HEK293 (cell line): ENCODE data around the gene SLC5A11.

Source experiments
- CTCF ChIA-PET: fragments of 350-600 bp; formaldehyde crosslinking; extraction: SDS; loops from one replicate; lab custom pipeline; 2021; ENCODE audit warnings: antibody characterized with exemption; lab: Yijun Ruan, JAX
- POLR2A ChIA-PET: fragments of 300-600 bp; formaldehyde crosslinking; extraction: SDS; loops from one replicate; lab custom pipeline; 2020; ENCODE audit warnings: antibody characterized with exemption, inconsistent platforms; lab: Yijun Ruan, JAX
- H3K27ac ChIP-seq: fragments of 200-500 bp; sonication (Bioruptor generic); 2 replicates; pipeline ENCODE4 v1.5.1; 2014; ENCODE audit warnings: low read depth, low read length, control low read depth, inconsistent platforms; ENCODE audit errors: extremely low read depth
- H3K36me3 ChIP-seq, 2 experiments: fragments of 200-500 bp in 1 of 2; sonication (Bioruptor generic) in 1 of 2; 1 replicate in 1 of 2; 2 replicates in 1 of 2; pipeline ENCODE4 v1.5.1; 2014 to 2017; ENCODE audit warnings: inconsistent platforms in 2 of 2, low read length in 2 of 2; ENCODE audit not compliant: control insufficient read depth in 2 of 2, insufficient read depth in 1 of 2
- H3K4me1 ChIP-seq: fragments of 200-500 bp; sonication (Bioruptor generic); 2 replicates; pipeline ENCODE4 v1.5.1; 2014; ENCODE audit warnings: mild to moderate bottlenecking, low read length, inconsistent platforms; ENCODE audit not compliant: control insufficient read depth, insufficient read depth
- H3K4me3 ChIP-seq: 2 replicates; pipeline ENCODE4 v1.5.1; 2011; ENCODE audit warnings: low read depth, mild to moderate bottlenecking, control low read depth, low read length, moderate library complexity
- H3K9me3 ChIP-seq: fragments of 200-500 bp; sonication (Bioruptor generic); 2 replicates; pipeline ENCODE4 v1.5.1; 2014; ENCODE audit warnings: low read depth, low read length, inconsistent platforms; ENCODE audit not compliant: control insufficient read depth, insufficient read depth
- GLI4 ChIP-seq: fragments of 450-650 bp; formaldehyde crosslinking; IDR thresholded peaks from 2 replicates; pipeline ENCODE4 v1.5.1; 2016; ENCODE audit warnings: missing biosample characterization, missing genetic modification characterization
- KLF10 ChIP-seq: fragments of 450-650 bp; IDR thresholded peaks from 2 replicates; pipeline ENCODE4 v1.5.1; 2018; ENCODE audit warnings: missing biosample characterization, mild to moderate bottlenecking, missing genetic modification characterization
- MEIS1 ChIP-seq: sonication (generic); formaldehyde crosslinking; IDR thresholded peaks from 2 replicates; pipeline ENCODE4 v1.8.1; 2022; ENCODE audit warnings: missing genetic modification reagents, mild to moderate bottlenecking, borderline replicate concordance
- SETDB1 ChIP-seq: IDR thresholded peaks from one replicate; pipeline ENCODE4 v1.6.1; 2017; ENCODE audit warnings: mild to moderate bottlenecking, low read length, moderate library complexity, mixed read lengths; ENCODE audit not compliant: insufficient read length
- ZBTB1 ChIP-seq: fragments of 450-650 bp; formaldehyde crosslinking; IDR thresholded peaks from 2 replicates; pipeline ENCODE4 v1.5.1; 2016; ENCODE audit warnings: missing biosample characterization, missing genetic modification characterization
- ZNF140 ChIP-seq: fragments of 450-650 bp; formaldehyde crosslinking; IDR thresholded peaks from 2 replicates; pipeline ENCODE4 v1.5.1; 2016; ENCODE audit warnings: missing biosample characterization, missing genetic modification characterization
- ZNF16 ChIP-seq: fragments of 450-650 bp; formaldehyde crosslinking; IDR thresholded peaks from 2 replicates; pipeline ENCODE4 v1.5.1; 2016; ENCODE audit warnings: low read depth, missing biosample characterization, missing genetic modification characterization
- ZNF19 ChIP-seq: fragments of 450-650 bp; formaldehyde crosslinking; IDR thresholded peaks from 2 replicates; pipeline ENCODE4; 2016; ENCODE audit warnings: missing biosample characterization, missing genetic modification characterization, low read depth
- ZNF423 ChIP-seq: fragments of 450-650 bp; formaldehyde crosslinking; IDR thresholded peaks from 2 replicates; pipeline ENCODE4 v1.5.1; 2016; ENCODE audit warnings: missing biosample characterization, missing genetic modification characterization
- ZNF621 ChIP-seq: fragments of 450-650 bp; formaldehyde crosslinking; IDR thresholded peaks from 2 replicates; pipeline ENCODE4 v1.5.1; 2017; ENCODE audit warnings: missing biosample characterization, missing genetic modification characterization
- ZNF639 ChIP-seq: fragments of 450-650 bp; formaldehyde crosslinking; IDR thresholded peaks from 2 replicates; pipeline ENCODE4 v1.5.1; 2016; ENCODE audit warnings: missing biosample characterization, missing genetic modification characterization
- ZNF658 ChIP-seq: fragments of 450-650 bp; formaldehyde crosslinking; IDR thresholded peaks from 2 replicates; pipeline ENCODE4; 2016; ENCODE audit warnings: missing biosample characterization, missing genetic modification characterization
- ZNF660 ChIP-seq: fragments of 450-650 bp; IDR thresholded peaks from 2 replicates; pipeline ENCODE4 v1.5.1; 2018; ENCODE audit warnings: missing biosample characterization, mild to moderate bottlenecking, missing genetic modification characterization
- ZNF670 ChIP-seq: fragments of 450-650 bp; formaldehyde crosslinking; IDR thresholded peaks from 2 replicates; pipeline ENCODE4 v1.5.1; 2016; ENCODE audit warnings: missing biosample characterization, missing genetic modification characterization, low read depth
- ZNF76 ChIP-seq: fragments of 450-650 bp; formaldehyde crosslinking; IDR thresholded peaks from 2 replicates; pipeline ENCODE4; 2016; ENCODE audit warnings: low read depth, missing biosample characterization, missing genetic modification characterization, borderline replicate concordance
- ZSCAN18 ChIP-seq: fragments of 450-650 bp; formaldehyde crosslinking; IDR thresholded peaks from 2 replicates; pipeline ENCODE4 v1.5.1; 2016; ENCODE audit warnings: missing biosample characterization, missing genetic modification characterization
- ZXDB ChIP-seq: fragments of 450-650 bp; formaldehyde crosslinking; IDR thresholded peaks from 2 replicates; pipeline ENCODE4 v1.5.1; 2016; ENCODE audit warnings: missing biosample characterization, missing genetic modification characterization
- TF ChIP-seq, protein P1 (sequence below): fragments of 450-650 bp; formaldehyde crosslinking; IDR thresholded peaks from 2 replicates; pipeline ENCODE4 v1.5.1; 2016; ENCODE audit warnings: missing biosample characterization, missing genetic modification characterization
- TF ChIP-seq, protein P2 (sequence below): fragments of 450-650 bp; formaldehyde crosslinking; IDR thresholded peaks from 2 replicates; pipeline ENCODE4 v1.5.1; 2016; ENCODE audit warnings: missing biosample characterization, missing genetic modification characterization

The SLC5A11 gene

DNA sequence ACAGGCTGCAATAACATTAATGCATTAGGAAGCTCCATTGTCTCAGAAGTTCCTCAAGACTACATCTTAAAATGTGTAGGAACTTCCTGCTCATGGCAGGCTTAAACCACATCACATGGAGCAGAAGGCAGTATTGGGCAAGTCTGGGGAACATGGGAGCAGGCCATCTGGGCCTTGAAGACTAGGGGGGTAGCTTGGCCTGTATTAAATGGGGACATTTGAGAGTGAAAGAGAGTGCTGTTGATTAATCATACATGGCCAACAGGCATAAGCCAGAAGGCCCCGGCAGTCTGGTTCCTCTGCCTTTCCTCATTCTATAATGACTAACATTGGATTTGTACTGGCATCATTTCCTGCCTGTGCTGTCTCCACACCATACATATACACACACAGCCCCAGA, 25.2 kb upstream of the SLC5A11 start (continued):
- TF ChIP-seq ZNF19 (tag by site-specific recombination) (no peak), ZNF670 (tag by site-specific recombination) (no peak), ZNF16 (tag by site-specific recombination) (no peak), ZBTB1 (tag by site-specific recombination) (no peak), KLF10 (tag by site-specific recombination) (no peak), ZSCAN18 (tag by site-specific recombination) (no peak), ZNF658 (tag by site-specific recombination) (no peak), ZNF140 (tag by site-specific recombination) (no peak), MEIS1 (no peak), GLI4 (tag by site-specific recombination) (no peak)
- TF ChIP-seq, all 188 proteins: peak for 0

DNA sequence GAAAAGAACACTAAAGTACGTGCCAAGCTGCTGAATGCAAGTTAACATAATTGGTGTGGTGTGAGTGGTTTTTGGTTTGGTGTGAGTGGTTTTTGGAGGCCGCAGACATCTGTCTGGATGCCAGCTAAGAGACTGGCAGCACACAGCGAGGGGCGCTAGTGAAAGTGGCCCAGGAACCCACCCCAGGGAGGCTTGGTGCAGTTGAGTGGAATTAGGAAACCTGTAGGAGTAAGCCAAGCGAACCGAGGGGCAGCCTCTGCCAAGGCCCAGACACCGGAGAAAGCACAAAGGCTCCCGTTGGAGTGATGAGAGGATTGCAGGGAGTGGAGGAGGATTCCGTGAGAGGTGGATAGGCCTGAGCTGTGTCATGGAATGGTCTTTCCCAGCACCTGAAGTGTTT, 24.6 kb upstream of the SLC5A11 start:
- CTCF ChIA-PET, result interaction anchor here (0.6 kb wide), 1 partner anchor 291 kb away, joined by 3 read pairs; no protein-coding TSS in a partner anchor
- POLR2A ChIA-PET, result no interaction called here
- Histone ChIP-seq H3K4me1 (no peaks in the 10 kb centered on the region), H3K27ac (no peak overlapping the region), H3K36me3 (peaks cover 13 to 93% of the 10 kb centered on the region in 2 experiments), H3K4me3 (no peak overlapping the region), H3K9me3 (no peaks in the 10 kb centered on the region)
- TF ChIP-seq ZNF621 (tag by site-specific recombination), result no peak
- TF ChIP-seq ZNF76 (tag by site-specific recombination), result no peak
- TF ChIP-seq, protein P1, sequence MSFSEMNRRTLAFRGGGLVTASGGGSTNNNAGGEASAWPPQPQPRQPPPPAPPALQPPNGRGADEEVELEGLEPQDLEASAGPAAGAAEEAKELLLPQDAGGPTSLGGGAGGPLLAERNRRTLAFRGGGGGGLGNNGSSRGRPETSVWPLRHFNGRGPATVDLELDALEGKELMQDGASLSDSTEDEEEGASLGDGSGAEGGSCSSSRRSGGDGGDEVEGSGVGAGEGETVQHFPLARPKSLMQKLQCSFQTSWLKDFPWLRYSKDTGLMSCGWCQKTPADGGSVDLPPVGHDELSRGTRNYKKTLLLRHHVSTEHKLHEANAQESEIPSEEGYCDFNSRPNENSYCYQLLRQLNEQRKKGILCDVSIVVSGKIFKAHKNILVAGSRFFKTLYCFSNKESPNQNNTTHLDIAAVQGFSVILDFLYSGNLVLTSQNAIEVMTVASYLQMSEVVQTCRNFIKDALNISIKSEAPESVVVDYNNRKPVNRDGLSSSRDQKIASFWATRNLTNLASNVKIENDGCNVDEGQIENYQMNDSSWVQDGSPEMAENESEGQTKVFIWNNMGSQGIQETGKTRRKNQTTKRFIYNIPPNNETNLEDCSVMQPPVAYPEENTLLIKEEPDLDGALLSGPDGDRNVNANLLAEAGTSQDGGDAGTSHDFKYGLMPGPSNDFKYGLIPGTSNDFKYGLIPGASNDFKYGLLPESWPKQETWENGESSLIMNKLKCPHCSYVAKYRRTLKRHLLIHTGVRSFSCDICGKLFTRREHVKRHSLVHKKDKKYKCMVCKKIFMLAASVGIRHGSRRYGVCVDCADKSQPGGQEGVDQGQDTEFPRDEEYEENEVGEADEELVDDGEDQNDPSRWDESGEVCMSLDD (tag by site-specific recombination), result no peak
- TF ChIP-seq ZNF423, result no peak
- TF ChIP-seq SETDB1, result no peak
- no peak for TF ChIP-seq ZNF660 (tag by site-specific recombination)
- TF ChIP-seq ZNF639 (tag by site-specific recombination), result no peak
- TF ChIP-seq, protein P2, sequence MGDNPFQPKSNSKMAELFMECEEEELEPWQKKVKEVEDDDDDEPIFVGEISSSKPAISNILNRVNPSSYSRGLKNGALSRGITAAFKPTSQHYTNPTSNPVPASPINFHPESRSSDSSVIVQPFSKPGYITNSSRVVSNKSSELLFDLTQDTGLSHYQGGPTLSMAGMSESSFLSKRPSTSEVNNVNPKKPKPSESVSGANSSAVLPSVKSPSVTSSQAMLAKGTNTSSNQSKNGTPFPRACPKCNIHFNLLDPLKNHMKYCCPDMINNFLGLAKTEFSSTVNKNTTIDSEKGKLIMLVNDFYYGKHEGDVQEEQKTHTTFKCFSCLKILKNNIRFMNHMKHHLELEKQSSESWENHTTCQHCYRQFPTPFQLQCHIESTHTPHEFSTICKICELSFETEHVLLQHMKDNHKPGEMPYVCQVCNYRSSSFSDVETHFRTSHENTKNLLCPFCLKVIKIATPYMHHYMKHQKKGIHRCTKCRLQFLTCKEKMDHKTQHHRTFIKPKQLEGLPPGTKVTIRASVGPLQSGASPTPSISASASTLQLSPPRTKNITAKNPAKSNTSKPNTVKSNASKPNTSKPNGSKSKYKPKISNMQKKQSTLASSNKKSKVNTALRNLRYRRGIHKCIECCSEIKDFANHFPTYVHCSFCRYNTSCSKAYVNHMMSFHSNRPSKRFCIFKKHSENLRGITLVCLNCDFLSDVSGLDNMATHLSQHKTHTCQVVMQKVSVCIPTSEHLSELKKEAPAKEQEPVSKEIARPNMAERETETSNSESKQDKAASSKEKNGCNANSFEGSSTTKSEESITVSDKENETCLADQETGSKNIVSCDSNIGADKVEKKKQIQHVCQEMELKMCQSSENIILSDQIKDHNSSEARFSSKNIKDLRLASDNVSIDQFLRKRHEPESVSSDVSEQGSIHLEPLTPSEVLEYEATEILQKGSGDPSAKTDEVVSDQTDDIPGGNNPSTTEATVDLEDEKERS (tag by site-specific recombination), result no peak
- TF ChIP-seq ZXDB, result no peak
